Ishikawa (cell line): ENCODE measurements around the gene LTA.

Experiments used
- CEBPB ChIP-seq: IDR thresholded peaks from 2 replicates; pipeline ENCODE4 v1.6.1; 2012
- EGR1 ChIP-seq: IDR thresholded peaks from 2 replicates; pipeline ENCODE4 v1.6.1; 2012
- MAX ChIP-seq: IDR thresholded peaks from 2 replicates; pipeline ENCODE4 v1.6.1; 2012
- RAD21 ChIP-seq: IDR thresholded peaks from 2 replicates; pipeline ENCODE4 v1.6.1; 2012; ENCODE audit warnings: low read depth
- REST ChIP-seq: IDR thresholded peaks from 2 replicates; pipeline ENCODE4 v1.6.1; 2012; ENCODE audit warnings: low read depth, mild to moderate bottlenecking
- TAF1 ChIP-seq: IDR thresholded peaks from 2 replicates; pipeline ENCODE4 v1.6.1; 2012; ENCODE audit warnings: low read depth, mild to moderate bottlenecking
- TEAD4 ChIP-seq: IDR thresholded peaks from 2 replicates; pipeline ENCODE4 v1.6.1; 2012
- YY1 ChIP-seq: IDR thresholded peaks from 2 replicates; pipeline ENCODE4 v1.6.1; 2012; ENCODE audit warnings: low read depth

GRCh38 chr6:31528821-31529328, 43.2 kb upstream of the LTA start, which contains the start of gene MCCD1:
- TF ChIP-seq MAX (no peak), REST (no peak), YY1 (no peak), CEBPB (no peak), TEAD4 (no peak), RAD21 (no peak), TAF1 (no peak), EGR1 (no peak)
